ENCODE data around the gene ORM2.

DNA sequence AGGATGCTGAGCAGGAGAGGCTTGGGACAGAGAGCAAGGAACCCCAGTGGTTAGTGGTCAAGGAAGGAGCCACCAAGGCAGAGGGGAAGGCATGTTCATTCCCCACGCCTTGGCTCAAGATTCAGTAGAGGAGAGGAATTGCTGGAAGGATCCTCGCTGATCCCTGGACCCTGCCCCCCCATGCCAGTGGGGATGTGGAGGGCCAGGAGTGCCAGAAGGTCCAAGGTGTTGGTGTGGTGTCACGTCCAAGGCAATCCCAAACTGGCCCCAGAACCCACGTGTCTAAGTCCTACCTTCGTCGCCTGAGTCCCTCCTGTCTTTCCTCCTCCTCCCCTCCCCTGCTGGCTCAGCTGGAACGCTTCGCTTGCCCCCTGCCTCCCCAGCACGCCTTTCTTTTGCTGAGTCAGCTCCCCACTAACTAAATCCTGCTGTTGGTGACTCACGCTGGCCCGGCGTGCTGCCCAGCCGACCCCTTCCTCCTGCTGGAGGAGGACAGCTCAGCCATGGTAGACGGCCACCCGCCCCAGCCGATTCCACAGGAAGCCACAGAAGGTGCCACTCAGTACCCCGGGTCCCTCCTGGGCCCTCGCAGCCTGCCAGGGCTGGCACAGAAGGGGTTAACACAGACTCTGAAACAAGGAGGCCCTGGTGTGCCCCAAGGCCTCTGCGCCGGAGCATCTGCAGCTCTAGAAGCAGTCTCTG is 44.4 kb upstream of the ORM2 start:
- no peak for TF ChIP-seq SIN3A (IDR thresholded peaks at IDR 0.05; ENCODE audit: borderline replicate concordance, insufficient read depth, low read length)
- TF ChIP-seq POLR2AphosphoS5 (IDR thresholded peaks at IDR 0.05; ENCODE audit: low read depth, low read length), result no peak

Measured in PFSK-1 (cell line).